GM18507 (cell line): ENCODE measurements around the gene SLC25A52.
"Not testable (repeated sequence)": the region's sequence is repeated elsewhere in the genome, so short reads cannot be mapped to it uniquely, and the experiment has no call there.

Source experiments
- DNase-seq: peaks from one replicate; pipeline ENCODE4 v3.0.0; 2011; ENCODE audit warnings: low read depth; ENCODE audit not compliant: insufficient read length; ENCODE audit errors: extremely low spot score
- FAIRE-seq: peaks from 2 replicates; lab custom pipeline; 2011; peaks lifted over from hg19 to GRCh38; lab: Jason Lieb, UNC

Gene SLC25A52

GRCh38 chr18:31744321-31745067 lies 16.2 kb downstream of the SLC25A52 start:
- no peak for FAIRE-seq
- DNase-seq = no peak

GRCh38 chr18:31743600-31743999 lies 17.1 kb downstream of the SLC25A52 start:
- not testable (repeated sequence) for DNase-seq, FAIRE-seq

- FAIRE-seq (peak; percentile 82), DNase-seq (no peak)
These were observed 19.5 kb downstream of the SLC25A52 start for GRCh38 chr18:31741097-31741735.

- DNase-seq (no peak), FAIRE-seq (no peak)
These were observed 20.5 kb downstream of the SLC25A52 start for GRCh38 chr18:31740180-31740579.

GRCh38 chr18:31739651-31740050 lies 21.0 kb downstream of the SLC25A52 start:
- DNase-seq (no peak), FAIRE-seq (no peak)

GRCh38 chr18:31738460-31739407 lies 21.9 kb downstream of the SLC25A52 start:
- FAIRE-seq (peak; percentile 31), DNase-seq (no peak)

- no peak for DNase-seq
- FAIRE-seq = peak; percentile 44
These were observed 24.1 kb downstream of the SLC25A52 start for GRCh38 chr18:31736630-31737029.

- FAIRE-seq = no peak
These were observed 29.1 kb downstream of the SLC25A52 start for GRCh38 chr18:31731628-31732027.

GRCh38 chr18:31729196-31729595 lies 31.5 kb downstream of the SLC25A52 start:
- DNase-seq, FAIRE-seq: not testable (repeated sequence)

More at GRCh38 chr18:31731628-31732027, 29.1 kb downstream of the SLC25A52 start:
- no peak for DNase-seq

- DNase-seq (no peak), FAIRE-seq (no peak)
These were observed 36.5 kb downstream of the SLC25A52 start for GRCh38 chr18:31723990-31724711.

GRCh38 chr18:31723639-31723989 lies 37.1 kb downstream of the SLC25A52 start:
- FAIRE-seq = no peak

GRCh38 chr18:31722369-31722957 lies 38.2 kb downstream of the SLC25A52 start:
- FAIRE-seq (peak; percentile 89), DNase-seq (peak; percentile 65)

More at GRCh38 chr18:31723639-31723989, 37.1 kb downstream of the SLC25A52 start:
- no peak for DNase-seq

GRCh38 chr18:31721601-31722000 lies 39.1 kb downstream of the SLC25A52 start:
- DNase-seq (no peak), FAIRE-seq (no peak)

- DNase-seq (no peak), FAIRE-seq (no peak)
These were observed 39.8 kb downstream of the SLC25A52 start for GRCh38 chr18:31720867-31721266.

GRCh38 chr18:31719363-31720006 lies 41.2 kb downstream of the SLC25A52 start:
- FAIRE-seq (no peak), DNase-seq (no peak)

- FAIRE-seq = no peak
These were observed 42.3 kb downstream of the SLC25A52 start for GRCh38 chr18:31718386-31718785.

GRCh38 chr18:31716362-31716761 lies 44.3 kb downstream of the SLC25A52 start:
- DNase-seq = no peak
- no peak for FAIRE-seq

More at GRCh38 chr18:31718386-31718785, 42.3 kb downstream of the SLC25A52 start:
- no peak for DNase-seq

GRCh38 chr18:31711365-31712172 lies 49.1 kb downstream of the SLC25A52 start:
- DNase-seq = no peak
- no peak for FAIRE-seq
